Measurements from ENCODE around the gene CHST11.

DNA sequence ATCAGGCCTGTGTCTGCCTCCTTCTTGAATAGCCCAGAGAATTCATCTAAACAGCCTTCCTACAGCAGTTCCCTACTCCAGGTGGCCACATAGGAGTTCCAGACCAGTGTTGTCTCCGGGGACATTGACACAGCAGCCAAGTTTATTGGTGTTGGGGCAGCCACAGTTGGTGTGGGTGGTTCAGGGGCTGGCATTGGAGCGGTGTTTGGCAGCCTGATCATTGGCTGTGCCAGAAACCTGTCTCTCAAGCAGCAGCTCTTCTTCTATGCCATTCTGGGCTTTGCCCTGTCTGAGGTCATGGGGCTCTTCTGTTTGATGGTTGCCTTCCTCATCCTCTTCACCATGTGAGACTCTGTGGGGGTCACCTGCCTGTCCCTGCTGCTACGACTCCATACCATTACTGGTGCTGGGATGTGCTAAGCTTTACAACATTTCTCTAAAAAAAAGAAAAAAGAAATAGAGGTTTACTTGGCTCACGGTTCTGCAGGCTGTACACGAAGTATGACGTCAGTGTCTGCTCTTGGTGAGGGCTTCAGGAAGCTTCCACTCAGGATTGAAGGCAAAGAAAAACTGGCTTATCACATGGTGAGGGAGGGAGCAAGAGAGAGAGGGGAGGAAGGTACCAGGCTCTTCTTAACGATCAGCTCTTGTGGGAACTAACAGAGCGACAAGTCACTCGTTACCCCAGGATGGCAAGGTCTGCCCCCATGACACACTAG, 57.5 kb downstream of the CHST11 start:
- TF ChIP-seq, protein P1, sequence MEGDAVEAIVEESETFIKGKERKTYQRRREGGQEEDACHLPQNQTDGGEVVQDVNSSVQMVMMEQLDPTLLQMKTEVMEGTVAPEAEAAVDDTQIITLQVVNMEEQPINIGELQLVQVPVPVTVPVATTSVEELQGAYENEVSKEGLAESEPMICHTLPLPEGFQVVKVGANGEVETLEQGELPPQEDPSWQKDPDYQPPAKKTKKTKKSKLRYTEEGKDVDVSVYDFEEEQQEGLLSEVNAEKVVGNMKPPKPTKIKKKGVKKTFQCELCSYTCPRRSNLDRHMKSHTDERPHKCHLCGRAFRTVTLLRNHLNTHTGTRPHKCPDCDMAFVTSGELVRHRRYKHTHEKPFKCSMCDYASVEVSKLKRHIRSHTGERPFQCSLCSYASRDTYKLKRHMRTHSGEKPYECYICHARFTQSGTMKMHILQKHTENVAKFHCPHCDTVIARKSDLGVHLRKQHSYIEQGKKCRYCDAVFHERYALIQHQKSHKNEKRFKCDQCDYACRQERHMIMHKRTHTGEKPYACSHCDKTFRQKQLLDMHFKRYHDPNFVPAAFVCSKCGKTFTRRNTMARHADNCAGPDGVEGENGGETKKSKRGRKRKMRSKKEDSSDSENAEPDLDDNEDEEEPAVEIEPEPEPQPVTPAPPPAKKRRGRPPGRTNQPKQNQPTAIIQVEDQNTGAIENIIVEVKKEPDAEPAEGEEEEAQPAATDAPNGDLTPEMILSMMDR (IDR thresholded peaks at IDR 0.05): no peak
- TF ChIP-seq POLR2AphosphoS5 (IDR thresholded peaks at IDR 0.05) (no peak), POLR2A (IDR thresholded peaks at IDR 0.05) (no peak)

Data from sigmoid colon (tissue), 4 donors.